ENCODE data around the gene CALCB.
A peak's percentile ranks its signal among the peaks of the same experiment; 100 is the strongest.

Gene CALCB

DNA sequence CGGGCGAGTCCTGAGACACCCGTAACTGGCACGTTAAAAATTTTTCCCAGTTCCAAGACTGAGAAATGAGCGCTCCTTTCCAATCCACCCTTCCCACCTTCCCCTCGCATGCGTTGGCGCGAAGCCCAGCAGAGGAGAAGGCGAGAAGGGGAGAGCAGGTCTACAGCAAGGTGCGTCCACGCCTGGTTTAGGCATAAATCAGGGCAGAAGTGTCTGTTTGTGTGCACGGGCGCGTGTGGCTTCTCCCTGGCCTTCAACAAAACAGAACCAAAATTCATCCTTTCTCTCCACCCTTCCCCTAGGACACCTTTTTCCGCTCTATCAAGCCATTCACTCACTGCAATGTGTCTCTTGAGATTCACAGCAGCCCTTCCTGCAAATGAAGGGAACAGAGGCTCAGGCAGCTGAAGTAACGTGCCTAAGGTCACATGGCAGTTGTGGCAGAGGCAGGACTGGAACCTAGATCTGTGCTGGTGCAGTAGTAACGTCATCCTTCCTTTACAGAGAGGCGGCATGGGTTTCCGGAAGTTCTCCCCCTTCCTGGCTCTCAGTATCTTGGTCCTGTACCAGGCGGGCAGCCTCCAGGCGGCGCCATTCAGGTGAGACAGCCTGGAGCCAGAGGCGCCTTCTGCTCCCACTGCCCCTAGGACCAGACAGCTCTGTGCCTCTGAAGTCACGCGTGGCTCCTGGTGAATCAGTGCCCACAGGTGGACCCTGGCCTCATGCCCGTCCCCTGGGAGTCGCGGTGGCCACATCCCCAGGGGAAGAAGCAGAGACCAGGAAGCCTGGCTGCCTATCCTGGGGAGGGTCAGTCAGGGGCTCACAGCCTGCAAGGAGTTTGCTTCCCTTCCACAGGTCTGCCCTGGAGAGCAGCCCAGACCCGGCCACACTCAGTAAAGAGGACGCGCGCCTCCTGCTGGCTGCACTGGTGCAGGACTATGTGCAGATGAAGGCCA lies 1.1 kb downstream of the CALCB start:
- DNase-seq, result peak; percentile 57

DNA sequence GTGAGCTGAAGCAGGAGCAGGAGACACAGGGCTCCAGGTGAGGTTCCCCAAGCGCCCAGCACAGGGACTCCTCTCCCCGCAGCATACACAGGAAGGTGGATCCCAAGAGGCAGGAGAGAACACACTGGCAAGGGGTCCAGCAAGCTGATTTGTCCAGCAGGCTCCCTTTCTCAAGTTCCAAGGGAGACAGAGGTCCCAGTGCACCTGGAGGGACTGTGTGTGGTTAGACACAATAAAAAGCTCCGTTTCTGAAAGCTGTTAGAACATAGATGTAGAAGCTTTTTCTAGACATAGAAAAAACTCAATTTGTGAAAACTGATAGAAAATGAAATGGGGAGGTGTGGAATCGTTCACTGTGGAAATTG lies 1.8 kb downstream of the CALCB start:
- no peak for DNase-seq

DNA sequence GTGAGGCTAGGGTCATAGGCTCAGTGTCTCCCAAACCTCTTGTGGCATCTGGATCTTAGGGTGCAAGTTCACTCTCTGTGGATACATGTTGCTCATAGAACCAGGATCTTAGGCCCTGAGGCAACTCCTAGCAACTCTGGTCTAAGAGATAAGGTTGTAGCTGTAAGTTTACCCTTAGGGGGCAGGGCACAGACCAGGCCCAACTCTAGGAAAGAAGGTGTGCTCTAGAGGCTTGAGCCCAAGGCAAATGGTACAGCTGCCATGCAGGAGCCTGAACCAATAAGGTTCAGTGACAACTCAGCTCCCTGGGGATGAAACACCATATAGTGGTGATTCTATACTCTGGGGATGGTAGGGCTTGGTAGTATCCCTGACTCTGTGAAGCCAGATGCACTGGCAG lies 17.8 kb downstream of the CALCB start:
- no peak for DNase-seq

DNA sequence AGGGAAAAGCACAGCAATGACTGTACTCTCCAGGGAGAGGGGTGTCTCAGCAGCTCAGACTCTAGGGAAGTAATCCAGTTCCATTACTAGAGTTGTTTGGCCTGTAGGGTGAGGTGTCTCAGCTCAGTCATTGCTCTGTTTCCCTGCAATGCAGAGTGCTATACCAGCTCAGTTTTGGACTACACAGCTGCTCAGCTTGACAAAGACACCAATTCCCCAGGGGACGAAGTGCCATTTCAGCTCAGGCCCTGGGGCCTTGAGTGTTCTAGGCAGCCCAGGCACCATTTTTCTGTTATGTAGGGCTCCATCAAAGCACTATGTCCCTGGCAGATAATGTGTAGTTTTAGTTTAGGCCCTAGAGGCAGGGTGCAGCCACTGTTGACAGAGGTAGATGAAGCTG lies 18.2 kb downstream of the CALCB start:
- no peak for DNase-seq

DNA sequence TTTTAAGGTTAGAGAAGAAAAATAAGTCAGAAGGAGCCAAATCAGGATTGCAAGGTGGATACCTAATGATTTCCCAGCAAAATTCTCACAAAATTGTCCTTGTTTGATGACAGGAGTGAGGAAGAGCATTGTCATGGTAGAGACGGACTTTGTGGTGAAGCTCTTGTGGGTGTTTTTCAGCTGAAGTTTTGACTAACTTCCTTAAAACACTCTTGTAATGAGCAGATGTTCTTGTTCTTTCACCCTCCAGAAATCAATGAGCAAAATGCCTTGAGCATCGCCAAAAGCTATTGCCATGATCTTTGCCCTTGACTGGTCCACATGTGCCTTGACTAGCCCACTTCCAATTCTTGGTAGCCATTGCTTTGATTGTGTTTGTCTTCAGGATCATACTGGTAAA lies 20.0 kb downstream of the CALCB start:
- no peak for DNase-seq

DNA sequence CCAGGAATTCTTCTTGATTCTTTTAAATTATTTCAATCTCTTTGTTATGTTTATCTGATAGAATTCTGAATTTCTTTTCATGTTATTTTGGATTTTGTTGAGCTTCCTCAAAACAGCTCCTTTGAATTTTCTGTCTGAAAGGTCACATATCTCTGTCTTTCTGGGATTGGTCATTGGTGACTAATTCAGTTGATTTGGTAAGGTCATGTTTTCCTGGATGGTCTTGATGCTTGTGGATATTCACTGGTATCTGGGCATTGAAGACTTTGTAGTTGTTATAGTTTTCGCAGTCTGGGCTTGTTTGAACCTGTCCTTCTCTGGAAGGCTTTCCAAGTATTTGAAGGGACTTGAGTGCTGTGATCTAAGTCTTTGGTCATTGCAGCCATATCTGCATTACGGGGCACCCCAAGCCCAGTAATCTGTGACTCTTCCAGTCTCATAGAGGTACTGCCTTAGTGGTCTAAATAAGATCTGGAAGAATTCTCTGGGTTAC lies 22.4 kb downstream of the CALCB start:
- no peak for DNase-seq

DNA sequence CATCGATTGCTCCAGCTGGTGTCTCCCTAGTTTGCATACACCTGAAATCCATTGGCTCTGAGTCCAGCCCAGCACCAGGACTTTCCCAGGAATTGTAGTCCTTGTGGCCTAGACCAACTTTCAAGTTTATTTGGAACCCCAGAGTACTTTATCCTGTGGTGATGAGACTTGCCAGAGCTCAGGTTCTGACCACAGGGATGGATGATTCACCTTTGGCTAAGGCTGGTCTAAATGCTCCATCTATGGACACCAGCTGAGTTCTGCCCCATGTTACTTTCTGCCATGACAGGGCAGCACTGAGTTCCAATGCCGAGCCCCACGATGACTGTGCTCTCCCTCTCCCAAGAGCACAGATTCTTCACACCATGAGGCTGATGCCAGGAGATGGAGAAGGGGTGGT lies 24.0 kb downstream of the CALCB start:
- no peak for DNase-seq

DNA sequence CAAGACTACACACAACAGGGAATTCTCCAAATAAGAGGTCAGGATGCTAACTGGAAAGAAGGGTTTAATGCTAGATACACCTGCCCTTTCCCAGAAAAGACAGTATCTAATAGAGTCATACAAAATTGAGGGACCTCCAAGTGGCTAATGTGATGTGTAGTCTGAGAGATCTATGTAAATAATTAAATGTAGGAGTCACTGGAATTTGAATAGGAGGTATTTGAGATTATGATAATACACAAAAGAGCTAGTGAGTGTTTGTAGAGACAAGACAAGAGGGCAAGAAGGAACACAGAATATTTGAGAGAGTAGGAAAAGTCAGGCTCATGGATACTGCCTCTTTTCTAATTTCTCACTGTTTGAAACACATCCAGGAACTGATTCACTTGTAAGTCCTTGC lies 25.9 kb downstream of the CALCB start:
- DNase-seq, result no peak

DNA sequence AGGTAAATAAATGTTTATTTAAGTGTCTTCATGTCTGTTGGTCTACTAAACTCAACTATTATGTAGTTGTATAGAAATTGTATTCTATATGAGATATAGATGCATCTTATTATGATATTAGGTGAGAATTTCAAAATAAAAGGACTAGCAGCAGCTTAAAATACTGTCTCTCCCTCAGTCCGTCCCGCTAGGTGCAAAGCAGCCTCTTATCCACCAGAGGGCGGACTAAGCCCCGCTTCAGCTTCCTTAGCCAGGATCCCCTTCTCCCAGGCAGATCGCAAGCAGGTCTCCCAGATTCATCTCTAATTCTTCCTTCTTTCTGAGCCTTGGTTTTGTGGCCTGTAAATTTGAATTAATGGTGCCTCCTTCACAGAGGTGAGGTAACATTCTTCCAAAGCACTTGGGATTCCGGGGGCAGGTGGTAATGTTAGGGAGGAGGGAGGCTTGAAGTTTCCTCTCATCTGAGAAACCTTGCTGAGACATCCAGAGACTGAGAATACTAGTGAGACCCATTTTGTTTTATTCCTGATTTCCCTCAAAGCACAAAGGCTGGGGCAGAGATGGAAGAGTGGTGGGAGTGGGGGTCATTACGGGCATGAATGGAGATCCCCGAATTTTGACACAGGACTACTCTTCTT lies 27.8 kb downstream of the CALCB start:
- peak; percentile 62 for DNase-seq

DNA sequence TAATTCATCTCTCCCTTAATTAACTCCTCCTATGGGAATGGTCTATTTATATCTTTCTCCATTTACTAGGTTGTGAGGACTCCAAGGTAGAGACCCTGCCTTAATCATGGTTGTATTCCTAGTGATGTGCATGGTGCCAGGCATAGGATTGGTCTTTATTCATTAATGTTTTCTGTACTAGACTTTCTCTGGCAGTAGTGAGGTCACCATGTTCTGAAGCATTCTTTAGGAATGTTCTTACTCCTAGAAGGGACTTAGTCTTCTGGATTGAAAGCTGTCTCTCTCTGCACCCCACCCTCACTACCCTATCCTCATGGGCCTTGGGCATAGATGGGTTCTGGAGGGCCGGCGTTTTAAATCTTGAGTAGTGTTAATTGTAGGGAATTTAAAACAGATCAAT lies 30.8 kb downstream of the CALCB start:
- DNase-seq, result no peak

DNA sequence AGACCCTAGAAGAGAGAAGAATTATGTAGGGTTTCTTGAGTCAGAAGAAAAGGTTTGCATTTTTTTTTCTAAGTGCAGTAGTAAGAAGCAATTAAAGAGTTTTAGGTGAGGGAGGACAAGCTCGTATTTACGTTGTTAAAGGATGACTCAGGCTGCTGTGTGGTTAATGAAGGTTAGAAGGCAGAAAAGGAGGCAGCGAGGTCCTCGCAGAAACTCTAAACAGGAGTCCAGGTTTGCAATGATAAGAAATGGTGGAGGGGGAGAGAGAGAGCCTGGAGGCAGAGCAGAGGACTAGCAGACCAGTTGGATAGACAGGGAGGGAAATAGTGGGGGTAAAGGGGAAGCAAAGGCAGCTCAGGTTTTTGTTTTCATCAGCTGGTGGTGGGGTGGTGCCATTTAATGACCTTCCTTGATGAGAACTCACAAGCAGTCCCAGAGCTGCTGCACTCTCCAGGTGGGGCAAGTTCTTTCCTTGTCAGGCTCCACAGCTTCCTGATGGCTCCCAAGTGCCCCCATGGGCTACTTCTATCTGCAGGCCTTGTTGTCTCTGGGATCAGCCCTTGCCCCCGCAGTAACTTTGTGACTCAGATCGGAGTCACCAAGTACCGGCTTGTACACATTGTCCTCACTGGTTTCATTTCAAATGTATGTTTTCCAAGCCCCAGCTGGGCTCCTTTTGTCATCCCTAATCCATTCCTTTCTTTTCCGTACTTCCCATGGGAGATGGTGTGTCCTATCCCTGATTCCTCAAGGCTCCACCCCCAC lies 33.0 kb downstream of the CALCB start:
- DNase-seq, result peak; percentile 71

DNA sequence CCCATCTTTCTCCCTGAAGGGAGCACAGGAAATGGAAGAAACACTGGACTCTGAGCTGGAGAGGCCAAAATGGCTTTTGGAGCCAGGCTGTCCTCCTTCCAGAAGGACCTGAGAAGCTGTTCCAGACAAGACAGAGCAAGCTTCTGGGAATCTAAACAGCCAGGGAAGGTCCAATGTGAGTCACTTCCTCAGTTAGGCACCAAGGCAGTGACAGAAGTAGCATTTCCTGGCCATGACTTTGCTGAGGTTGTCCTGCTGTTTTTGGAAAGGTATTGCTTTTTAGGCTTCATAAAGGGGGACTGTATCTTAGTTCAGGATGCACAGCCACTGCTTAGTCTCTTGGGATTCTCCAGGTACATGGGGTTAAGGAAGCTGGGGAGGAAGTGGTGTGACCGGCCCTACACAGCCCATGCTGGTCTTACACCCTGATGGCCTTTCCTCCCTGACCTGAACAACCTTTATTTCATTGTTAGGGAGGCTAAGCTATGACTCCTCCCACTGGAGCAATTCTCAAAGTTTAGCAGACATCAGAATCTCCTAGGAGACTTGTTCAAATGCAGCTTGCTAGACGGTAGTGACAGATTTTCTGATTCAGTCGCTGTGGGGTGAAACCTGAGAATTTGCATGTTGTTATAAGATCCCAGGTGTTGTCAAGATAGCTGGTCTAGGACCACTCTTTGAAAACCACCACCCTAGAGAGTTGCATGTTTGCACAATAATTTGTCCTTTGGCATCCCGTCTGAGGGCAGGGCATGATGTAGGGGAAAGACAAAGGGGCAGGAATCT lies 34.5 kb downstream of the CALCB start:
- no peak for DNase-seq

DNA sequence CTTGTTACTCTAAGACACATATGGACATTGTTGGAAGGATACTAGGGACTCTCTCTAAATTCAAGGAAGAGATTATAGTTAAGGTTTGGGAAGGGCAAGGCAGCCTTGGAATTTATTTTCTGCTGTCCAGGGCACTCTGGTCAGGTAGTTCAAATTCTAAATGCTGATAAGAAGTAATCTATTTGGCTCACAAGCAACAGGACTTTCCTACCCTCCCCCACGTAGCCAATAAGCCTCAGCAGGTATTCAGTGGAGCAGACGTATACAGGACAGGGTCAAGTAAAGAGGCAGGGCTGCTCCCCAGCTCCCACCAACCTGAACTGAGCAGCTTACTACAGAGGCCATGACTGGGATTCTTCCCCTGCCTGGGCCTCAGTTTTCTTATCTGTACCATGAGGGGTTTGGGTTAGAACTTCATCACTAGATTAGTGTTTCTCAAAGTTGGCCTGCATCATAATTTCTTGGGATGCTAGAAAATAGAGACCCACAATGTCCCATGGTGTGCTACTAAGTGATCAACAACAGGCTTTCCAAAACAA lies 35.3 kb downstream of the CALCB start:
- no peak for DNase-seq

DNA sequence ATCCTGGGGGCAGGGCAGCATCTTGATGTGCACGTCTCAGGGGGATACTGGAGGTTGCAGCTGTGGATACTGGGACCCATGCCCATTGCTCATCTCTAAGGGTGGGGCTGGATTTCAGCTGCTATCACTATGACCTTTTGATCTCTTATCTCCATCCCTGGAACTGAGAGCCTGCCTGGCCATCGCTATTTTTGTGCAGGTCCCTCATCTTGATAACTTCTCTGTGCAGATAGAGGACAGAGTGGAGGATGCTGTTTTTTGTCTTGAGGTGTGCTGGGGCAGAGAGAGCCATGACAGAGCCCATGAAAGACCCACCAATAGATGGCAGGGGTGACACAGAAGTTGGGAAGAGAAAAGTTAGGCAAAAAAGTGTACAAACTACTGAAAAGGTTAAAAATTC lies 36.2 kb downstream of the CALCB start:
- no peak for DNase-seq

DNA sequence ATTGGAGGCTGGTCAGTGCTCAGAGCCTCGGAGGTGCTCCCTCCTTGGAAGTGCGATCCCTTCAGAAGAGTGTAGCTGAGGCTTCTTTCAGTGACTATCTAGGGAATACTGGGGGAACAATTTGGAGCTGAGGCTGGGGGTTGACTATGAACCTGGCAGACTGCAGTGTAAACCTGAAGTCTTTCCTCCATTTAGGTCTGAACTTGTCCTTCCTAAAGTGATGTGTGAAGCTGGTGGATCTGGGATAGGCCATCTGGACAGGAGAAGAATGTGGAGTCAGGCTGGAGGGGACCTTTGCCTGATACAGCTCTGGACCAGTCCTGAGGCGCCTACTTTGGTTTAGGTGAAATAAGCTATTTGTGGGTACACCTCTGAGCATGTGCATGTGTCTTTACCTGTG lies 37.8 kb downstream of the CALCB start:
- no peak for DNase-seq

DNA sequence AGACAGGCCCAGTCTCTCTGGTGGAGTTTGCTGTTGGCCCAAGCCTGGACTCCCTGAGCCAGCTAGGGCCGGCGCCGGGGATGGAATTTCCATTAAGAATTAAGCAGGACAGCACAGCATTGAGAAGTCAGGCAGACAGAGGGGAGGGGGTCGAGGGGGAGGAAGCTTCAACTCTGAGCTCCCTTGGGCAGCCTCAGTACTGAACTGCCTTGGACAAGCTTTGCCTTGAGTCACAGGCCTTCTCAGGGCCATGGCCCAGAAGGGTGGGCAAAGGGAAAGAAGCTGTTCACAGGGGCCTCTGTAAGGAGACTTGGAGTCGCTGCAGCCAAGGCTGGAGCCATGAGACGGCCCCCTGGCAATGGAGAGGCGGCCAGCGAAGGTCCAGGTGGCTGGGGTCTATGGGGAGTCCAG lies 38.7 kb downstream of the CALCB start:
- no peak for DNase-seq

DNA sequence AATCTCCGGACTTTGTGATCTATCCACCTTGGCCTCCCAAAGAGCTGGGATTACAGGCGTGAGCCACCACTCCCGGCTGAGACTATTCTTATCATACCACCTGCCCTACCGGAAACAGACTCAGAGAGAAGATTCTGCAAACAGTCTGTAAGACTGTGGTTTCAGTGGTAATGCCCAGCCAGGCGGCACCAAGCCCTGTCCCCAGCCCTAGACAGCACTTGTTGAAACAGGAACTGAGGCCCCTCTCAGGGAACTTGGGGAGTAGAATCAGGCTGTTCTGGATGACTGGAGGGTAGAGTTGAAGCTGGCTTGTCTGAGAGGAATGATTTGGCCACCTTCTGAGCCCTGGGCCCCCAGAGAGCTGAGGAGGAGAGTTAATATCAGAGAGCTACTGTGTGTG lies 40.0 kb downstream of the CALCB start:
- no peak for DNase-seq

DNA sequence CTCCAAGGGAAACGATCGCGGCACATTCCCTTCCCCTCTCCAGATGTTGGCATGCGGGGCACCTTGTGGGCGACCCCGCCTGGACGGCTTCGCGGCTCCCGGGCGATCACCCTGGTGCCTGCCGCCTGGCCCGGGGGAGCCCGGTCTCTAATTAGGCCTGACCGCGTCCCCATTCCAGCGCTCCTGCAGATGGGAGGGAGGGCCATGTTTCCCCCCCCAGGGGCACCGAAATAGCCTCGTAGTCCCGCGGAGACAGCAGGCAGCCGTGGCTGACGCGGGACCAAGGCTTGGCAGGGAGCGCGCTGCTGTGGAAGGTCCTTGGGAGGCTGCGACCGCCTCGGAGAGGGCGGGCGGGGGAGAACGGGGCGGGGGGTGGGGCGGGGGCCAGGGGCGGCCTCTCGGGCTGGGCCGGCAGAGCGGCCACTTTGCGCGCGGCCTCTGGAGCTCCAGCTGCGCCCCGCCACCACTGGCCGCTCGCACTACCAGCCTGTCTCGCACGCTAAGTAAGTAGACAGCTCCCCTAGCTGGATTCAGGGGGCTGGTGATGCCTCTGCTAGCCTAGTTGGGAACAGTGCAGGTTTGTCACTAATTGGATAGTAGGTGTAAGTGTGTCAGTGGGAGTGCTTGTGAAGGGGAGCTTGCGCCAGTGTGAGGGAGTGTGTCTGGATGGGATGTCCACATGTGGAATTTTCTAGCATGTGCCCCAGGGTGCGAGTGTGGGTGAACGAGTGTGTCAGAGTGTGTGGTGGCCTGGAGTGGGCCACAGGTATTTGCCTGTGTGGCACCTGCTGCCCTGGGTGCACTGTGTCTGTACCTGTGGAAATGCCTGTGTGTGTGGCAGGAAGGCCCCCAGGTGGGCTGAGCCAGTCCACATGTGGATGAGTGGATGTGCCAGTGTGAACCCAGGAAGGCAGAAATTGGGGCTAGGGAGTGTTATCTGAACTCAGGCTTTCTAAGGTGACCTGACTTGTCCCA lies 41.4 kb downstream of the CALCB start, which contains the start of gene INSC:
INSC (plus strand) TSS at position 423 of the 975 bp plus-strand sequence. CDS start 34,252 bp downstream, outside the sequence.
- no peak for DNase-seq

DNA sequence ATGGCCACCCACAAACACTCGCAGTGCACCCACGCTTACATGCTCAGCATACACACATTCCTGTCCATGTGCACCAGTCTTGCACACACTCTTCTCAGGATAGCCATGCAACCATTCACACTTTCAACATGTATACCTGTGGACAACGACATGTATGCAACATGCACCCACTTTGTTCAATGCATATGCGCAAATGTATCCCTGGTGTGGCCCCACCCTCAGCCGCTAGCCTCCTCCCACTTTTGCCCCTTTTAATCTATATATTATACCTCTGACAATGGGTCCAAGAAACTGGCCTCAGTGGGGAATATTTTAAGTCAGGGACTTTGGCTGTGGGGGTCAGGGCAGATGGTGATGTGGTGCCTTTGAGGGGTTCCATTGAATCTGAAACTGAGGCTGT lies 42.3 kb downstream of the CALCB start:
- no peak for DNase-seq

DNA sequence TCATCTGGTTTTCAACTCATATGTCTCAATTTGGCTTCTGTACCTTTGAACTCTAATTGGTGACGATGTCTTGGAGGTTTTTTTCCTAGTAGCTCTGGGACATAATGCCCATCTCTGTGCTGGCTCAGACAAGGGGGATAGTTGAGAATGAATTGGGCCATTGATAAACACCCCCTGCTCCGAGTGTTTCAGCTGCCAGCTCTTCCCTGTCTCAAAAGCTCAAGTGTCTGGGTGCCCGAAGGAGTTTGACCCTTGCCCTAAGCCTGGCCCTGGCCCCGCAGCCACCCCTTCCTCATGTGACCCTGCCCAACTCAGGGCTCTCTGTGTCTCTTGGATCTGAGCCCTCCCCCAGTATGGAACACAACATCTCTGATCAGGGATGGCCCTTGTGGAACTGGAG lies 44.4 kb downstream of the CALCB start:
- no peak for DNase-seq

DNA sequence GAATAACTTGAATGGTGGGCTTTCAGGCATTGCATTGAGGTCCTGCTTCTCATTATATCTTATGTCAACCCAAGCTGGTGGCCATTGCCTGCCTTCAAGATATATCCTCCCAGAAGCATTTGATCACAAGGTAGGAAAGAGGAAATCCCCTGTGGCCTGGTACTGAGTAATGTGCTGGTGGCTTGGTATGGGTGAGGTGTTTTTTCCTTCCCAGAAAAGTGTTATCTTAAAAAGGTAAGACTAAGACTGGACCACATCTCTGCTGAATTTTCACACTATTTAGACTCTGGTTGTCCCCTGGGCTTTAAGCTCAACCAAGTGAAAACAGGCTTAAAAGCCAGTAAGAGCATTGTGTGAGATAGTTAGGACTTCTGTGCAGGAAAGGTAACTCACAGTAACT lies 45.0 kb downstream of the CALCB start:
- no peak for DNase-seq
